ENCODE data around the gene CFAP126. TPM values are rescaled to one million over a fixed set of nuclear protein-coding genes. Genes with fewer than 3 reads are reported as not detected.

The CFAP126 gene
- total and polyA plus RNA-seq, 8 donors, result 0.34 to 0.87 (median 0.47) TPM; not detected in 5

GRCh38 chr1:161379071-161379470 lies 11.4 kb upstream of the CFAP126 start:
- Histone ChIP-seq H3K27me3 (no peaks in the 10 kb centered on the region), H3K9me3 (no peaks in the 10 kb centered on the region), H3K36me3 (no peaks in the 10 kb centered on the region), H3K4me3 (no peak overlapping the region), H3K27ac (no peak overlapping the region), H3K4me1 (peaks cover 0 to 14% (median 0%) of the 10 kb centered on the region in 3 donors)
- peak in 1 of 6 donors; percentile 56 for DNase-seq
- intact Hi-C loops (cut with DNase I), result loop anchor here in 2 of 3 donors (10.0 kb wide), 2 partner anchors 154 to 184 kb away; partner anchors contain the start of genes ADAMTS4 (in 1 of the 2), APOA2 (in 1 of the 2) and TOMM40L (in 1 of the 2)
- WGBS, 2 donors, result 88% methylated on average over 18 of the region's 18 CpGs
- TF ChIP-seq CTCF (IDR thresholded peaks at IDR 0.05), result no peak
- no peak for FAIRE-seq
- no peak for ATAC-seq

- no peak for DNase-seq
- Histone ChIP-seq H3K27ac (no peak overlapping the region), H3K4me1 (peaks cover 0 to 14% (median 0%) of the 10 kb centered on the region in 3 donors), H3K9me3 (no peaks in the 10 kb centered on the region), H3K27me3 (no peaks in the 10 kb centered on the region), H3K36me3 (no peaks in the 10 kb centered on the region), H3K4me3 (no peak overlapping the region)
- FAIRE-seq, result no peak
- WGBS, 2 donors, result 79 to 80% methylated on average over 5 of the region's 5 CpGs
- TF ChIP-seq CTCF (IDR thresholded peaks at IDR 0.05), result no peak
- peak in 3 of 4 donors; percentile 49 to 74 (median 72) for ATAC-seq
- intact Hi-C loops (cut with DNase I), result loop anchor here in 2 of 3 donors (10.0 kb wide), 2 partner anchors 153 to 183 kb away; partner anchors contain the start of genes ADAMTS4 (in 1 of the 2), APOA2 (in 1 of the 2) and TOMM40L (in 1 of the 2)
Measured at GRCh38 chr1:161378014-161378413, 10.3 kb upstream of the CFAP126 start.

GRCh38 chr1:161374373-161374772 lies 6.7 kb upstream of the CFAP126 start:
- H3K36me3 ChIP-seq, result no peaks in the 10 kb centered on the region
- FAIRE-seq (no peak), ATAC-seq (peak in 1 of 4 donors; percentile 25), DNase-seq (no peak)
- H3K9me3 ChIP-seq, result no peaks in the 10 kb centered on the region
- H3K27me3 ChIP-seq, result no peaks in the 10 kb centered on the region
- 44% methylated on average over 2 of the region's 2 CpGs for WGBS, 2 donors
- no peak overlapping the region for H3K27ac ChIP-seq
- TF ChIP-seq CTCF (IDR thresholded peaks at IDR 0.05), result no peak
- no peak overlapping the region for H3K4me3 ChIP-seq
- peaks cover 0 to 5% (median 0%) of the 10 kb centered on the region in 3 donors for H3K4me1 ChIP-seq
- intact Hi-C loops (cut with DNase I), result loop anchor here in 2 of 3 donors (10.0 kb wide), 2 partner anchors 150 to 180 kb away; partner anchors contain the start of genes ADAMTS4 (in 1 of the 2), APOA2 (in 1 of the 2) and TOMM40L (in 1 of the 2)

GRCh38 chr1:161373442-161373841 lies 5.8 kb upstream of the CFAP126 start:
- no peak for TF ChIP-seq CTCF (IDR thresholded peaks at IDR 0.05)
- no peak for FAIRE-seq
- no peak for DNase-seq
- H3K27me3 ChIP-seq, result no peaks in the 10 kb centered on the region
- peaks cover 0 to 5% (median 0%) of the 10 kb centered on the region in 3 donors for H3K4me1 ChIP-seq
- intact Hi-C loops (cut with DNase I), result loop anchor here in 2 of 3 donors (10.0 kb wide), 2 partner anchors 149 to 179 kb away; partner anchors contain the start of genes ADAMTS4 (in 1 of the 2), APOA2 (in 1 of the 2) and TOMM40L (in 1 of the 2)
- H3K9me3 ChIP-seq, result no peaks in the 10 kb centered on the region
- no peak overlapping the region for H3K4me3 ChIP-seq
- H3K36me3 ChIP-seq, result no peaks in the 10 kb centered on the region
- no peak for ATAC-seq
- no peak overlapping the region for H3K27ac ChIP-seq

- FAIRE-seq, result no peak
- intact Hi-C loops (cut with DNase I), result no loop called here
- Histone ChIP-seq H3K4me3 (no peak overlapping the region), H3K27ac (no peak overlapping the region), H3K4me1 (peaks cover 0 to 4% (median 0%) of the 10 kb centered on the region in 3 donors), H3K36me3 (no peaks in the 10 kb centered on the region), H3K9me3 (no peaks in the 10 kb centered on the region), H3K27me3 (no peaks in the 10 kb centered on the region)
- no peak for TF ChIP-seq CTCF (IDR thresholded peaks at IDR 0.05)
- ATAC-seq, result no peak
- DNase-seq, result no peak
Measured at GRCh38 chr1:161365207-161365606, 2.5 kb downstream of the CFAP126 start.

All from pancreas (tissue), 10 donors.